ENCODE data around the gene TSPAN9.

Gene TSPAN9

DNA sequence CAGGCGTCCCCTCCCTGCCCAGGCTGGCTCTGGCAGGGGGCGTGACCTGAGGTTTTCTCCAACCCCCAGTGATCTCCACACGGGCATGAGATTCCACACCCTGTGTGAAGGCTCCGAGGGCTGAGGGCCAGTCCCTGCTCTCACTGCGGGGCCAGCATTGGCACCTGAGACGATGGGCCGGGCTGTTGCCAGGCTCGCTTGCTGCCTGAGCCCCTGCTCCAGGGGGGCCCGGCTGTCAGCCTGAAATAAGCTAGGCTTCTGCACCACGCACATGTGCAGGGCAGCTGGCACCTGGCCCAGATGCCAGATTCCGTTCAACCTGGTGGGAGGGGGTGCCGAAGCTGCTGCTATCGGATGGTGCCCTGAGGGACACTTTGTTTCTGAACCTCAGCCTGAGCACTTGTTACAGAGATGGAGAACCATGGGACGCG is 217.3 kb downstream of the TSPAN9 start:
- H3K9me3 Mint-ChIP-seq: no peaks in the 10 kb centered on the region
- H3K27ac Mint-ChIP-seq: no peak overlapping the region
- H3K36me3 Mint-ChIP-seq (ENCODE audit: low read depth): no peaks in the 10 kb centered on the region
- peaks cover 43% of the 10 kb centered on the region for H3K4me1 Mint-ChIP-seq
- no peak overlapping the region for H3K4me3 Mint-ChIP-seq
- no peak for TF ChIP-seq CTCF (IDR thresholded peaks at IDR 0.05)
- peaks cover 15% of the 10 kb centered on the region for H3K27me3 Mint-ChIP-seq (ENCODE audit: low read depth, poor library complexity)
- no peak for DNase-seq

GRCh38 chr12:3295225-3295624 is 218.0 kb downstream of the TSPAN9 start:
- H3K9me3 Mint-ChIP-seq: no peaks in the 10 kb centered on the region
- no peak for TF ChIP-seq CTCF (IDR thresholded peaks at IDR 0.05)
- no peak overlapping the region for H3K27ac Mint-ChIP-seq
- peaks cover 20% of the 10 kb centered on the region for H3K27me3 Mint-ChIP-seq (ENCODE audit: low read depth, poor library complexity)
- no peak for DNase-seq
- H3K36me3 Mint-ChIP-seq (ENCODE audit: low read depth): no peaks in the 10 kb centered on the region
- H3K4me3 Mint-ChIP-seq: no peak overlapping the region
- H3K4me1 Mint-ChIP-seq: peaks cover 45% of the 10 kb centered on the region

DNA sequence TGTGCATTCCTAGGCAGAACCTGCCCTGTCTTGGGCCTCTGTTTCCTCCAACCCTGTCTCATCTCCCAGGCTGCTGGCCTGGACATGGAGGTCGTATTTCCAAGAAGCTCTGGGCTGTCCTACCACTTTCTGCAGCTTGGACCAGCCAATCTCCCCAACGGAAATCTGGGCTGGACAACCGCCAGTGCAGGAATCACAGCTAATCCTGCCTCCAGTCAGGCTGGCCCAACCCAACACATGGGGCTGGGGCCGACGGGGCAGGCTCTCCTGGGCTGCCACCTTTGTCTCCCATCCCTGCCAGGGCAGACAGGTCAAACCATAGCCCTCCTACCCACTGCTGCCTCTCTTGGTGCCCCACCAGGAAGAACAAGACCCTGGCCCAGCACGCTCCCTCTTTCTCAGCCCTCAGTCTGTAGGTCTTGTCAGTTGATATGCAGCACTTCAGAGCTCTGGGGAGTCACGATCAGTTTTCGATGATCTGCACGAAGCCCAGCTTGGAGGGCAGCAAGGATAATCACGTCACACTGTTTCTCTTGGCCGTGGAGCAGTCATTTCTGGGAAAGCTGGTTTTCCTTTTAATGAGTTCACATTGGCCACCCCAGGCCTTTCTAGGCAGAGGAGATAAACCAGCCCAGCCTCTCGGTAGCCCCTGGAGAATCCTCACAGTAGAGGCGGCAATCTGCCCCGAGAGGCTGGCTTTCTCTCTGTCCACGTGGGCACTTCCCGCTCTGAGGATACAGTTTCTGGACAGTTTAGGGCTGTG is 218.6 kb downstream of the TSPAN9 start:
- TF ChIP-seq CTCF (IDR thresholded peaks at IDR 0.05): no peak
- Mint-ChIP-seq H3K36me3 (ENCODE audit: low read depth) (no peaks in the 10 kb centered on the region), H3K4me3 (no peak overlapping the region), H3K4me1 (peaks cover 47% of the 10 kb centered on the region), H3K27me3 (ENCODE audit: low read depth, poor library complexity) (peaks cover 23% of the 10 kb centered on the region), H3K9me3 (no peaks in the 10 kb centered on the region), H3K27ac (peak overlapping the region; percentile 90)
- no peak for DNase-seq

GRCh38 chr12:3296409-3296701 is 219.2 kb downstream of the TSPAN9 start:
- peaks cover 23% of the 10 kb centered on the region for H3K27me3 Mint-ChIP-seq (ENCODE audit: low read depth, poor library complexity)
- H3K27ac Mint-ChIP-seq: no peak overlapping the region
- DNase-seq: no peak
- no peaks in the 10 kb centered on the region for H3K36me3 Mint-ChIP-seq (ENCODE audit: low read depth)
- H3K4me3 Mint-ChIP-seq: no peak overlapping the region
- TF ChIP-seq CTCF (IDR thresholded peaks at IDR 0.05): no peak
- no peaks in the 10 kb centered on the region for H3K9me3 Mint-ChIP-seq
- H3K4me1 Mint-ChIP-seq: peaks cover 49% of the 10 kb centered on the region

DNA sequence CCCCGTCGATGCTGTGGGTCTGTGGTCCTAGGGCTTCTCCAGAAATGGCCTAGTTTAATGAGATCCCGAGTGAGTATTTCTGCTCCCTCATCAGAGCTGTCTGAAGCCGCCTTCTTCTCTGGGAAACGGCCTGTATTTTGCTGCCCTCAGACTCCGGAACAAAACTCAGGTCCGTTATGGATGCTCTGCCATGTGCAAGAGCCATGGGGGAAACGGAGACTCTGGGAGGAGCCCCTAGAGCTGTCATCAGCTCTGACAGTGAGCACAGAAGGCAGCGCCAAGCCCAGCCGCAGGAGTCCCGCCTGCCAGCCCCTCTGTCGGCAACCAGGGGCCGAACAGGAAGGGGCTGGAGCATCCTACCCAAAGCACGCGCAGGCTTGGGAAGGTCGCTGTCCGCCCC is 221.4 kb downstream of the TSPAN9 start:
- H3K4me1 Mint-ChIP-seq: peaks cover 34% of the 10 kb centered on the region
- TF ChIP-seq CTCF (IDR thresholded peaks at IDR 0.05): no peak
- no peak overlapping the region for H3K27ac Mint-ChIP-seq
- H3K27me3 Mint-ChIP-seq (ENCODE audit: low read depth, poor library complexity): peaks cover 33% of the 10 kb centered on the region
- no peaks in the 10 kb centered on the region for H3K9me3 Mint-ChIP-seq
- no peak for DNase-seq
- H3K4me3 Mint-ChIP-seq: no peak overlapping the region
- H3K36me3 Mint-ChIP-seq (ENCODE audit: low read depth): no peaks in the 10 kb centered on the region
